ENCODE measurements around the gene TMEM30A.

The TMEM30A gene

DNA sequence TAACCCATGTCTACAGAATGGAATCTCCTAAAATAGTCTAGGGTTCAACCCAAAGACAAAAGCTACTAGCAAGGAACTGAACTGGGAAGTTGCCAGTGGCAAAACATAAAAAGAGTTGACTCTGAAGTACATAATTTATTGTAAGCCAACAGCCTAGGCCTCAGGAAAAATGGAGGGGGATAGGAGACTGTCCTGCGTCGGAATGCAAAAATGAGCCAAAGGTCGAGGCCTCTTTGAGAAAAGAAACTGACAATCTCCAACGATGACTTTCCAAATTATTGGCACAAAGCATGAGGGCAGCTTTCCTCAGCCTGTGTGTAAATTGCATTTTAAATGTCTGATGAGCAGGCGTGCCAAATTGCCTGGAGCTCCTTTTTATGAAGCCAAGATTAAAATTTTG lies 80.9 kb downstream of the TMEM30A start:
- Histone ChIP-seq H3K9me3 (ENCODE audit: low read length) (no peaks in the 10 kb centered on the region), H2AFZ (ENCODE audit: low read depth, low read length) (no peak overlapping the region), H3K4me1 (ENCODE audit: insufficient read depth, low read length) (peaks cover 6% of the 10 kb centered on the region), H3K4me3 (ENCODE audit: low read length) (no peak overlapping the region), H3K36me3 (ENCODE audit: insufficient read depth, low read length) (no peaks in the 10 kb centered on the region), H3K27me3 (ENCODE audit: insufficient read depth, low read length) (peaks cover 76% of the 10 kb centered on the region)

Measured in neuron (in vitro differentiated cells).